OCI-LY7 (cell line): ENCODE measurements around the gene OXLD1. TPM values are rescaled to one million over a fixed set of nuclear protein-coding genes. Genes with fewer than 3 reads are reported as not detected.

ENCODE experiments used
- BruUV-seq: library from RNA; stranded (reverse); fragments of 400-500 nt; replicated peaks from 2 replicates; lab custom pipeline; 2021; lab: Mats Ljungman, UMichigan
- CTCF ChIA-PET: fragments of 300-600 bp; sonication (Branson Sonifier 250); formaldehyde crosslinking; loops from one replicate; lab custom pipeline; 2022; ENCODE audit warnings: antibody characterized with exemption; ENCODE audit not compliant: unreplicated experiment; lab: Charles Lee
- POLR2A ChIA-PET: fragments of 300-600 bp; sonication (Branson Sonifier 250); formaldehyde crosslinking; loops from one replicate; lab custom pipeline; 2022; ENCODE audit warnings: antibody characterized with exemption; lab: Charles Lee
- DNase-seq: peaks from one replicate; pipeline ENCODE4 v3.0.0-alpha.2; 2015; ENCODE audit warnings: low spot score
- H2AFZ ChIP-seq: fragments of 200-600 bp; sonication (generic), shearing (Covaris generic); 2 replicates; pipeline ENCODE4 v1.6.1; 2014; ENCODE audit warnings: mild to moderate bottlenecking, antibody characterized with exemption, low read length, moderate library complexity
- H3K27ac ChIP-seq: fragments of 200-600 bp; sonication (generic); 2 replicates; pipeline ENCODE4 v1.5.1; 2014; ENCODE audit warnings: mixed run types, low read depth, mild to moderate bottlenecking, moderate library complexity, low read length, inconsistent platforms; ENCODE audit not compliant: poor library complexity, severe bottlenecking
- H3K36me3 ChIP-seq: fragments of 200-600 bp; sonication (generic); 2 replicates; pipeline ENCODE4 v1.6.1; 2014; ENCODE audit warnings: mild to moderate bottlenecking, antibody characterized with exemption, low read length, moderate library complexity, mixed read lengths; ENCODE audit not compliant: insufficient read depth
- H3K4me1 ChIP-seq: fragments of 200-600 bp; sonication (generic); 2 replicates; pipeline ENCODE4 v1.5.1; 2014; ENCODE audit warnings: mild to moderate bottlenecking, low read length; ENCODE audit not compliant: insufficient read depth, poor library complexity, severe bottlenecking
- H3K4me2 ChIP-seq: fragments of 200-600 bp; sonication (generic); 2 replicates; pipeline ENCODE4 v1.6.1; 2014; ENCODE audit warnings: mild to moderate bottlenecking, low read length
- H3K4me3 ChIP-seq: fragments of 200-600 bp; sonication (generic); 2 replicates; pipeline ENCODE4 v1.5.1; 2014; ENCODE audit warnings: mild to moderate bottlenecking, low read depth, low read length; ENCODE audit not compliant: poor library complexity, severe bottlenecking
- H3K79me2 ChIP-seq: fragments of 200-600 bp; sonication (generic); 2 replicates; pipeline ENCODE4 v1.6.1; 2016; ENCODE audit warnings: low read depth, mild to moderate bottlenecking, low read length, moderate library complexity, mixed read lengths; ENCODE audit not compliant: insufficient read depth
- H3K9me2 ChIP-seq: fragments of 200-600 bp; sonication (generic); 2 replicates; pipeline ENCODE4 v1.6.1; 2016; ENCODE audit warnings: mild to moderate bottlenecking, low read length, mixed read lengths; ENCODE audit not compliant: insufficient read depth
- H3K9me3 ChIP-seq: fragments of 200-600 bp; sonication (generic); 2 replicates; pipeline ENCODE4 v1.6.1; 2014; ENCODE audit warnings: mild to moderate bottlenecking, mixed run types, low read length, mixed read lengths
- H4K20me1 ChIP-seq: fragments of 200-600 bp; sonication (generic); 2 replicates; pipeline ENCODE4 v1.6.1; 2014; ENCODE audit warnings: mild to moderate bottlenecking, antibody characterized with exemption, low read length, moderate library complexity, mixed read lengths; ENCODE audit not compliant: insufficient read depth
- EZH2phosphoT487 ChIP-seq: fragments of 200-600 bp; sonication (generic); IDR thresholded peaks from 2 replicates; pipeline ENCODE4 v1.6.1; 2018; ENCODE audit warnings: low read depth, borderline replicate concordance, mild to moderate bottlenecking, mixed run types, antibody characterized with exemption, low read length, moderate library complexity, mixed read lengths
- intact Hi-C: fragments of 100-400 bp; cut with micrococcal nuclease; formaldehyde crosslinking; loops from one replicate; pipeline ENCODE4 v1.10.0; 2022; ENCODE audit not compliant: unreplicated experiment
- total RNA-seq, 2 experiments: library from RNA; depleted of rRNA in 1 of 2; stranded (reverse); fragments of >200 nt in 1 of 2; shearing (Covaris generic) in 1 of 2; gene quantifications; 2 replicates each; pipeline ENCODE4 v1.2.3, GENCODE V29; 2014 to 2022
- TF ChIP-seq, protein P1 (sequence below): fragments of 200-600 bp; sonication (generic); conservative IDR thresholded peaks from 2 replicates; pipeline ENCODE4 v1.5.1; 2014; ENCODE audit warnings: mild to moderate bottlenecking, antibody characterized with exemption, low read length, moderate library complexity, mixed read lengths

OXLD1 gene
- total RNA-seq, 2 experiments from 2014 or later, result 116 to 151 TPM

- no peak for DNase-seq
- Histone ChIP-seq H3K27ac (no peak overlapping the region), H3K9me2 (no peaks in the 10 kb centered on the region), H3K4me3 (no peak overlapping the region), H3K36me3 (peaks cover 73% of the 10 kb centered on the region), H3K79me2 (peaks cover 37% of the 10 kb centered on the region), H4K20me1 (peaks cover 4% of the 10 kb centered on the region; the same call in 1 of the 2 replicates), H3K4me2 (no peak overlapping the region), H2AFZ (no peak overlapping the region), H3K4me1 (peaks cover 24% of the 10 kb centered on the region), H3K9me3 (no peaks in the 10 kb centered on the region)
- BruUV-seq, result TSS peak; percentile 53
- intact Hi-C loops, result no loop called here
- ChIA-PET POLR2A (no interaction called here), CTCF (no interaction called here)
- TF ChIP-seq, protein P1, sequence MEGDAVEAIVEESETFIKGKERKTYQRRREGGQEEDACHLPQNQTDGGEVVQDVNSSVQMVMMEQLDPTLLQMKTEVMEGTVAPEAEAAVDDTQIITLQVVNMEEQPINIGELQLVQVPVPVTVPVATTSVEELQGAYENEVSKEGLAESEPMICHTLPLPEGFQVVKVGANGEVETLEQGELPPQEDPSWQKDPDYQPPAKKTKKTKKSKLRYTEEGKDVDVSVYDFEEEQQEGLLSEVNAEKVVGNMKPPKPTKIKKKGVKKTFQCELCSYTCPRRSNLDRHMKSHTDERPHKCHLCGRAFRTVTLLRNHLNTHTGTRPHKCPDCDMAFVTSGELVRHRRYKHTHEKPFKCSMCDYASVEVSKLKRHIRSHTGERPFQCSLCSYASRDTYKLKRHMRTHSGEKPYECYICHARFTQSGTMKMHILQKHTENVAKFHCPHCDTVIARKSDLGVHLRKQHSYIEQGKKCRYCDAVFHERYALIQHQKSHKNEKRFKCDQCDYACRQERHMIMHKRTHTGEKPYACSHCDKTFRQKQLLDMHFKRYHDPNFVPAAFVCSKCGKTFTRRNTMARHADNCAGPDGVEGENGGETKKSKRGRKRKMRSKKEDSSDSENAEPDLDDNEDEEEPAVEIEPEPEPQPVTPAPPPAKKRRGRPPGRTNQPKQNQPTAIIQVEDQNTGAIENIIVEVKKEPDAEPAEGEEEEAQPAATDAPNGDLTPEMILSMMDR, result 0 out of 2 replicates have a peak, but pooled peaks have one; percentile 30
- no peak for TF ChIP-seq EZH2phosphoT487
These were observed 40.6 kb upstream of the OXLD1 start for GRCh38 chr17:81706757-81707624.

GRCh38 chr17:81706232-81706611 is 39.8 kb upstream of the OXLD1 start:
- no TSS peak for BruUV-seq
- Histone ChIP-seq H4K20me1 (peaks cover 10% of the 10 kb centered on the region; the same call in 1 of the 2 replicates), H3K4me3 (no peak overlapping the region), H3K27ac (no peak overlapping the region), H3K9me2 (no peaks in the 10 kb centered on the region), H3K9me3 (no peaks in the 10 kb centered on the region), H3K4me1 (peaks cover 25% of the 10 kb centered on the region), H2AFZ (no peak overlapping the region), H3K4me2 (no peak overlapping the region), H3K36me3 (peaks cover 80% of the 10 kb centered on the region), H3K79me2 (peaks cover 45% of the 10 kb centered on the region)
- intact Hi-C loops, result no loop called here
- TF ChIP-seq, protein P1, result no peak
- no peak for TF ChIP-seq EZH2phosphoT487
- POLR2A ChIA-PET, result no interaction called here
- CTCF ChIA-PET, result no interaction called here
- no peak for DNase-seq
